Loucy (cell line): ENCODE results near the gene FAM124A.

ENCODE experiments used
- EZH2phosphoT487 ChIP-seq: fragments of 200-600 bp; IDR thresholded peaks from 2 replicates; pipeline ENCODE4 v1.6.1; 2018; ENCODE audit warnings: antibody characterized with exemption, mild to moderate bottlenecking, moderate library complexity, borderline replicate concordance
- TF ChIP-seq, protein P1 (sequence below): fragments of 200-600 bp; sonication (generic); conservative IDR thresholded peaks from 2 replicates; pipeline ENCODE4 v1.5.1; 2014; ENCODE audit warnings: mild to moderate bottlenecking, antibody characterized with exemption, low read length

DNA sequence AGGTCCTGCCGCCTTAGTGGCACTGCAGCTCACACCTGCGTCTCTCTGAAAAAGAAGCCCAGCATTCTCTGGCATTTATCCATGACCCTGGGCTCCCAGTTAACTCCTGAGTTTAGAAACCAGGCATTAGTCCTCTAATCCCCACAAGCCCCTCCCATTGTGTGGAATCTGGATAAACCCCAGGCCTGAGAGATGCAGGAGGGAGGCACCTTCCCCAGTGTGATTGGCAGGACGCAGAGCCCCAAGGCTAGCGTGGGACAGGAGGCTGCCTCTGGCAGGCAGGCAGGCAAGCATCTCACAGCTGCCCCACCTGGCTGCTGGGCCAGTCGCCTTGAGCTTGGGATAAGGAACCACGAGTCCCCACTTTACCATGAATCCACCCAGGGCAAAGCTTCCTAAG is 106.3 kb downstream of the FAM124A start:
- TF ChIP-seq, protein P1, sequence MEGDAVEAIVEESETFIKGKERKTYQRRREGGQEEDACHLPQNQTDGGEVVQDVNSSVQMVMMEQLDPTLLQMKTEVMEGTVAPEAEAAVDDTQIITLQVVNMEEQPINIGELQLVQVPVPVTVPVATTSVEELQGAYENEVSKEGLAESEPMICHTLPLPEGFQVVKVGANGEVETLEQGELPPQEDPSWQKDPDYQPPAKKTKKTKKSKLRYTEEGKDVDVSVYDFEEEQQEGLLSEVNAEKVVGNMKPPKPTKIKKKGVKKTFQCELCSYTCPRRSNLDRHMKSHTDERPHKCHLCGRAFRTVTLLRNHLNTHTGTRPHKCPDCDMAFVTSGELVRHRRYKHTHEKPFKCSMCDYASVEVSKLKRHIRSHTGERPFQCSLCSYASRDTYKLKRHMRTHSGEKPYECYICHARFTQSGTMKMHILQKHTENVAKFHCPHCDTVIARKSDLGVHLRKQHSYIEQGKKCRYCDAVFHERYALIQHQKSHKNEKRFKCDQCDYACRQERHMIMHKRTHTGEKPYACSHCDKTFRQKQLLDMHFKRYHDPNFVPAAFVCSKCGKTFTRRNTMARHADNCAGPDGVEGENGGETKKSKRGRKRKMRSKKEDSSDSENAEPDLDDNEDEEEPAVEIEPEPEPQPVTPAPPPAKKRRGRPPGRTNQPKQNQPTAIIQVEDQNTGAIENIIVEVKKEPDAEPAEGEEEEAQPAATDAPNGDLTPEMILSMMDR = no peak
- TF ChIP-seq EZH2phosphoT487 = no peak
